ENCODE measurements around the gene POU2AF2.
"Not testable (repeated sequence)": the region's sequence is repeated elsewhere in the genome, so short reads cannot be mapped to it uniquely, and the experiment has no call there.

The POU2AF2 gene

GRCh38 chr11:111253131-111253530 lies 7.6 kb downstream of the POU2AF2 start:
- no peak for DNase-seq
- intact Hi-C loops (cut with DNase I): no loop called here

DNA sequence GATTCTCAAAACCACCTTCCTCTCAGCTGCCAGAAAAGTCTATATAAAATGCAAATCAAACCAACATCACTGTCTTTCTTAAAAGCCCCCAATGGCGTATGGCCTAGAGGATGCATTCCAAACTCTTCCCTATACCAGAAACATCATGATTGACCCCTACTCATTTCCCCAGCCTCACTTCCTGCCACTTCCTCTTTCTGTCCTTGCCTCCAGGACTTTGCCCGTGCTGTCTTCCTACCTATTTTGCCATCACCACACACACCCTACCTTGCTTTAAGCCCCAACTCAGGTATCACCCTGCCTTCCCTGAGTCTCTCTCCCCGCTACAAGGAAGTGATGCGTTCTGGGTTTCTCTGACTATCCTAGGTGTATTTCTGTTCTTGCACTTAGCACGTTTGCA lies 8.1 kb downstream of the POU2AF2 start:
- intact Hi-C loops (cut with DNase I): no loop called here
- no peak for DNase-seq

DNA sequence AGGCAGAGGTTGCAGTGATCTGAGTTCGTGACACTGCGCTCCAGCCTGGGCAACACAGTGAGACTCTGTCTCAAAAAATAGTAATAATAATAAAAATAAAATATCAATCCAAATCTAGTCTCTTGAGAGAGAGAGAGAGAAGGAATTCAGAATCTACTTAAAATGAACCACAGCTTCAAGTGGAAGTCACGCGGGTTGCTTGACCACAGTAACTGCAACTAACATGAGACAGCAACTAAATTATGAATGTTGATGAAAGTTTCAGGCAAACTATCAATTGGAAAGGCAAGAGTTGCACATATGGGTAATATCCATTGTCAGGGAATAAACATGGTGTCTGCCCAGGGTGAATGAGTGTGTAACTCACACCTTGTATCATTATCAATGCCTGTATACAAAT lies 12.5 kb downstream of the POU2AF2 start:
- DNase-seq: no peak
- intact Hi-C loops (cut with DNase I): no loop called here

DNA sequence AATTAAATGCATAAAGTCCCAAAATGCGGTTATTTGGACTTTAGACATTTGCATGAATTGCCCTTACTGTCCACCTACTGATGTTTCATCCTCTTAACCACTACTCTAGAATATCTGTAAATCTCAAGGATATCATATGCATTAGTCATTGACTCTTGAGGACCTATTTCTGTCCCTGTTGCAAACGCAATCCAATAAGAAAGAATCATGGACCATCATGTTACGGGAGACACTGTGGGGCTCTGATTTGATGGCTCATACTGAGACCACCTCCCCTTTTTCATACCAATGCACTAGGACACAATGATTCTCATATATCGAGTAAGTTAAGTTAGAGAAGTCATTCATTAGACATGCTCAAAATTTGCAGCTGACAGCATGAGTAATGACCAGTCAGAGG lies 14.4 kb downstream of the POU2AF2 start:
- intact Hi-C loops (cut with DNase I): no loop called here
- DNase-seq: no peak

GRCh38 chr11:111260811-111261210 lies 15.3 kb downstream of the POU2AF2 start:
- intact Hi-C loops (cut with DNase I): no loop called here
- no peak for DNase-seq

- no peak for DNase-seq
- intact Hi-C loops (cut with DNase I): no loop called here
Observed at GRCh38 chr11:111264646-111265045, 19.1 kb downstream of the POU2AF2 start.

DNA sequence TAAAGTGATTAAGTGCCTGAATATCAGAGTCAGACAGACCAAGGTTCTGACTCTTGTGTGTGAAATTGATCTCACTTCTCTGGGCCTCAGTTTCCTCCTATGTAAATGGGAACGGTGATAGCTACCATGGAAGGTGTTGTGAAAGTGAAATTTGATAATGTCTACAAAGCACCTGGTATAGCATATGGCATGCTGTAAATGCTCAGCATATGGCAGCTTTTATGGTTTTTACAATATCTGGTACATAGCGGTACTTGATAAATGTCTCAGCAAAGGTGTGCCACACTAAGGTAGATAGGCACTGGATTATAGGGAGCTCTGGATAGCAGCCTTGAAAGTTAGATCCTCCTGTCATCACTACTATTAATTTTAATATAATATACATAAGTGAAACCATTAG lies 19.9 kb downstream of the POU2AF2 start:
- DNase-seq: no peak
- intact Hi-C loops (cut with DNase I): no loop called here

GRCh38 chr11:111268303-111268702 lies 22.8 kb downstream of the POU2AF2 start:
- DNase-seq; intact Hi-C loops (cut with DNase I): not testable (repeated sequence)

DNA sequence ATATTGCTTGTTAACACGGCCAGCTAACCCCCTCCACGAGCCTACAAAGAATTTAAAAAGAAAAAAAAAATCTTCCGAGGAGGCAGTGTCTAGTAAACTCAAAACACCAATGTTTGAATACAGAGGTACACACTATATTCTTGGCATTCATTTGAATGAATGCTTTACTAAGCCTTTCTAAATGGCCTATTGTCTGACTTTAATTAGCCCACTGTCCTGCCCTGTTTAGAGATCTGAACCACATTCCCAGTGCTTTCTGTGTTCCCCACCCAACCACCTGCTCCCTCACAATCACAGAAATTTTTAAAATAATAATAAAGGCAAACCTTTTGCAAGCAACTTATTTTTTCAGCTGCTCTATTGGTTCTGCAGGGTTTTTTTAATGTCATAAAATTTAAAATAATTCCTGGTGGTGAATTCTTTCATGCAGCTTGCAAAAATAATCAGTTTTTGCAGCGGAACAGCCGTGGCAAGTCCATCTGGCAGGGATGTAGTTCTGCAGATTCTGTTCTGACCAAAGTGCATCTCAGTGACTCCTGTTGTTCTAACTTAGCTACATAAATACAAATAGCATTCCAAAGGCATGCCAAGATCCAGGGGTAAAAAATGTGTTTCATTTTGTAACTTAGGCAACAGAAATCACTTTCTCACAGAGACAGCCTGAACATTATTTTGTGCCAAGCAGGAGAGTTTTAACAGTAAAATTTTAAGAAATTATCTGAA lies 23.8 kb downstream of the POU2AF2 start:
- intact Hi-C loops (cut with DNase I): no loop called here
- DNase-seq: peak in 1 of 10 donors; percentile 19

- DNase-seq: no peak
- intact Hi-C loops (cut with DNase I): no loop called here
Observed at GRCh38 chr11:111272420-111272819, 26.9 kb downstream of the POU2AF2 start.

DNA sequence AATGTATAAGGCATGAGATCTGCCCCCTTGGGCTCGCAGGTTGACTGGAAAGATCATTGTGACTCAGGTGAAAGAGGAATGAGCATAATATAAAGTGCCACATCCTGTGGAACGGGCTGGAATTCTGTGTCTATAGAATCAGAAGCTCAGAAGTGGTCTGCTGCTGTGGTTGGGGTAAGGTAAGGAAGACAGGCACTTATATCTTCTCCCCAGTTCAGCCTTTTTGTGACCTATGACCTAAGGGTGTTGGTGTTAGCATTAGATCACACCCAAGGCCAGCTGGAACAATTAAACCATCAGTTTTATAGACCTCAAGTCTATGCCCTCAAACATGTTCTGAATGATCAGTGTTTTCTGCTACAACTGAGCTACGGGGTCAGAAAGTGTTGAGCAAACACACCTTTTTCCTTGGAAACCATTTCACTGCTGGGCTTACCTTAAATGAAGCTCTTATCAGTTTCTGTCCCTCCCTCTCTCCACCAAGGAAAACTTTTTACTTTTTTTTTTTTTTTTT lies 37.1 kb downstream of the POU2AF2 start:
- no peak for DNase-seq
- intact Hi-C loops (cut with DNase I): loop anchor here (1.0 to 2.0 kb wide), 3 partner anchors 44 to 164 kb away; no protein-coding TSS in a partner anchor

GRCh38 chr11:111283945-111284481 lies 38.5 kb downstream of the POU2AF2 start:
- intact Hi-C loops (cut with DNase I): loop anchor here (1.0 to 2.0 kb wide), 3 partner anchors 45 to 162 kb away; no protein-coding TSS in a partner anchor
- peak in 2 of 10 donors; percentile 70 to 84 for DNase-seq

DNA sequence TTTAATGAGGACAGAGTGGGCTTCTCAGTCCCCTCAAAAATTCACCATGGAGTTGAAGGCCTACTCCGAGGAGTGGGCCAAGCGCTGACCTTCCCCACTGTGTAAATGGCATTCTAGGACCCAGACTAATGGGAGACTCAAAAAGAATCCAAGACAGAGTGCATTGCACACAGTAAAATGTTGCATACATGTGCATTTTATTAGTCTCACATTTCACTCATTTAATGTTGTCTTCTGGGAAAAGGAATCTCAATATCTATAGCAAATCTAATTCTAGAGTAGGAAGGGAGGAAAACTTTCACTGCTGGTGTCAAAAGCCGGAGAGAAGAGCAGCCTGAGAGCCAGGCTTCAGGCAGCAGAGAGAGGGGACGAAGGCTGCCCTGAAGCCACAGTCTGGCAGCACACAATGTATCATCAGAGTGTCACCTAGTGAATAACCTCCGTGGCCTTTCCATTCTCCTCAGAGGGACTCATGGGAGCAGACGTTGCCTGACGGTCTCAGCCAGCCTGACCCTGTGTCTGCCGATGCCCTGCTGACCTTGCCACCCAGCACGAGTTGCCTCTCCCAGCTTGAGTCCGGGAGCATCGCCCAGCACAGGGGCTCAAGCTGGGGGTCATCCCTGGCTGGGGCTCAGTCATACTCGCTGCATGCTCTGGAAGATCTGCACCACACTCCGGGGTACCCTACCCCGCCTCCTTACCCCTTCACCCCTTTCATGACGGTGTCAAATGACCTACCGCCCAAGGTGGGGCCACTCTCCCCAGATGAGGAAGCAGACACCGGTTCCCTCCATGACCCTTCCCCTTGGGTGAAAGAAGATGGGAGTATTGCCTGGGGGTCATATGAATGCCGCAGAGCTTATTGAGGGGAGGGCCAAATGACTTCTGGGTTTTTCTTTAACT lies 39.9 kb downstream of the POU2AF2 start:
- intact Hi-C loops (cut with DNase I): no loop called here
- no peak for DNase-seq

GRCh38 chr11:111291764-111292163 lies 46.2 kb downstream of the POU2AF2 start:
- intact Hi-C loops (cut with DNase I): no loop called here
- DNase-seq: no peak

DNA sequence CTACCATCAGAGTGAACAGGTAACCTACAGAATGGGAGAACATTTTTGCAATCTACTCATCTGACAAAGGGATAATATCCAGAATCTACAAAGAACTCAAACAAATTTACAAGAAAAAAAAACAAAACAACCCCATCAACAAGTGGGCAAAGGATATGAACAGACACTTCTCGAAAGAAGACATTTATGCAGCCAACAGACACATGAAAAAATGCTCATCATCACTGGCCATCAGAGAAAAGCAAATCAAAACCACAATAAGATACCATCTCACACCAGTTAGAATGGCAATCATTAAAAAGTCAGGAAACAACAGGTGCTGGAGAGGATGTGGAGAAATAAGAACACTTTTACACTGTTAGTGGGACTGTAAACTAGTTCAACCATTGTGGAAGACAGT lies 46.9 kb downstream of the POU2AF2 start:
- intact Hi-C loops (cut with DNase I); DNase-seq: not testable (repeated sequence)

GRCh38 chr11:111296196-111296595 lies 50.7 kb downstream of the POU2AF2 start:
- intact Hi-C loops (cut with DNase I): loop anchor here (5.0 kb wide), 1 partner anchor 126 kb away; no protein-coding TSS in a partner anchor
- DNase-seq: no peak

DNA sequence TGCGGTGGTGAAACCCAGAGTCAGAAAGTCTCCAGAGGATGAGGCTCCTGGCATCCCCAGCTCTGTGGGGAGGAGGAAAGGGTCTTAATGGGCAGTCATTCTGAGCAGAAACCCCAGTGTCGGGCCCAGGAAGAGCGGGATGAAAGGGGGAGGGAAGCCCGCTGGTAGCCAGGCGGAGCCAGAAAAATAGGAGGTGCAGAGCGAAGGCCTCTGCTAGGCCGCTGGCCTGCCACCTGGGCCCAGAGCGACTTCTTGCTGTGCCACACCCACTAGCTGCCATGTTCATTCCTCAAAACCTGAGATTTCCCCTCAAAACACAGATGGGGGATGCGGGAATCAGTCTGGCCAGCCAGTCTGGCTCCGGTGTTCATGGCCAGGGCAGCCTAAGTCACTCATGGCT lies 52.2 kb downstream of the POU2AF2 start:
- intact Hi-C loops (cut with DNase I): loop anchor here (5.0 kb wide), 1 partner anchor 125 kb away; no protein-coding TSS in a partner anchor

GRCh38 chr11:111298413-111299100 lies 53.0 kb downstream of the POU2AF2 start, which contains the start of gene POU2AF3:
TSS of gene POU2AF3 (plus strand) at chr11:111298546. CDS start at chr11:111298582, 36 bp downstream.
- DNase-seq: peak in 6 of 10 donors; percentile 8 to 84 (median 49)

More for the DNA sequence above, 52.2 kb downstream of the POU2AF2 start:
- DNase-seq: no peak

DNA sequence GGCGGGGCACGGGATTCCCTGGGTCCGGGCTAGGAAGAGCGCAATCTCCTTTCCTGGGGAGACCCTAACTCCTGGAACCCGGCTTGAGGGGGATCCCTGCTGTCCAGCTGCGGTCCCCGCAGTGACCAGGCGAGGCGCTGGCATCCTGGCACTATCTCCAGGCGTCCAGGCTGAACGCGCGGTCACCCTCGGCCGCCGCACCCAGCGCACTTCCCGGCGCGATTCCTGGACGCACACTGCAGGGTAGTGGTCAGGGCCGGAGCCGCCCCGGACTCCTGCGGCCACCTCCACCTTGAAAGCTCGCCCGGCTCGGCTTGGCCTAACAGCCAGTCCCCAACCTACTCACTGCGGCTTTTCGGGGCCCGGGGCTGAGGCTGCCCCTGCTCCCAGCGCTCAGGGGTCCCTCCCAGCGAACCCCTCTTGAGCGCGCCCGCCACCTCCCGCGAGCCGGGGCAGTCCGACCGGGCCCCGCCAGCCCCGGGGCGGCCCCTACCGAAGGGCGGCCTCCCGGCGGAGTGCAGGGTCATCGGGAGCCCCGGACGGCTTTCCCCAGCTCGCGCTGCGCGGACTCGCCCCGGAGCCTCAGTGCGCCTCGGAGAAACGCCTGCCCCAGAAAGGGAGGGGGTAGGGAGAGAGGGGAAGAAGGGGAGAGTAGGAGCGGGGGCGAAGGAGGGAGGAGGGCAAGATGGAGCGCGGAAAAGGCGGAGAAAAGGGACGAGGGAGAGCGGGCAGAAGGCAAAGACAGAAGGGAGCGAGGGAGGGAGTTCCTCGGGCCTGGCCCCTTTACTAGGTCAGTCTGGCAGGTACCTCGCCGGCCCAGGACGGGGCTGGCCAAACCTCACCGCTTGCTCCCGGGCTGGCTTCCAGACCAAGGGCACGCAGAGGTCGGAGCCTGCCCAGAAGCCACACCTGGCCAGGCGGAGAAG lies 53.8 kb downstream of the POU2AF2 start:
- intact Hi-C loops (cut with DNase I): loop anchor here (5.0 kb wide), 1 partner anchor 123 kb away; no protein-coding TSS in a partner anchor
- DNase-seq: peak; percentile 37 to 95 (median 74)

More at GRCh38 chr11:111298413-111299100, 53.0 kb downstream of the POU2AF2 start, which contains the start of gene POU2AF3:
- intact Hi-C loops (cut with DNase I): loop anchor here (5.0 kb wide), 1 partner anchor 124 kb away; no protein-coding TSS in a partner anchor
